Chondrocyte (in vitro differentiated cells): ENCODE data around the gene SMARCD3. TPM values are rescaled to one million over a fixed set of nuclear protein-coding genes. Genes with fewer than 3 reads are reported as not detected.

Experiments
- DNase-seq: peaks from one replicate; pipeline ENCODE4 v3.0.0; 2021; ENCODE audit warnings: mixed read lengths, low spot score
- H3K27ac Mint-ChIP-seq: one replicate; pipeline ENCODE4 v1.8.0; 2021; ENCODE audit warnings: mild to moderate bottlenecking, moderate library complexity, mixed read lengths; ENCODE audit not compliant: unreplicated experiment
- H3K27me3 Mint-ChIP-seq: 2 replicates; pipeline ENCODE4 v1.8.0; 2021; ENCODE audit warnings: low read depth, mixed read lengths
- H3K36me3 Mint-ChIP-seq: 2 replicates; pipeline ENCODE4 v1.8.0; 2021; ENCODE audit warnings: low read depth, mixed read lengths
- H3K4me1 Mint-ChIP-seq: 2 replicates; pipeline ENCODE4 v1.8.0; 2021; ENCODE audit warnings: low read depth, mild to moderate bottlenecking, mixed read lengths
- H3K4me3 Mint-ChIP-seq: one replicate; pipeline ENCODE4 v1.8.0; 2021; ENCODE audit warnings: mild to moderate bottlenecking, moderate library complexity, mixed read lengths; ENCODE audit not compliant: unreplicated experiment
- H3K9me3 Mint-ChIP-seq: 2 replicates; pipeline ENCODE4 v1.8.0; 2021; ENCODE audit warnings: low read depth, mixed read lengths
- total RNA-seq: library from RNA; stranded (reverse); gene quantifications from 3 replicates; pipeline ENCODE4 v1.2.1, GENCODE V29; 2021
- TF ChIP-seq, protein P1 (sequence below): fragments of 200-600 bp; sonication (generic); IDR thresholded peaks from 2 replicates; pipeline ENCODE4 v1.5.0; 2021; ENCODE audit warnings: antibody characterized with exemption, mild to moderate bottlenecking, moderate library complexity

SMARCD3 gene
- total RNA-seq, 1 donor from 2014 or later = 120 TPM

DNA sequence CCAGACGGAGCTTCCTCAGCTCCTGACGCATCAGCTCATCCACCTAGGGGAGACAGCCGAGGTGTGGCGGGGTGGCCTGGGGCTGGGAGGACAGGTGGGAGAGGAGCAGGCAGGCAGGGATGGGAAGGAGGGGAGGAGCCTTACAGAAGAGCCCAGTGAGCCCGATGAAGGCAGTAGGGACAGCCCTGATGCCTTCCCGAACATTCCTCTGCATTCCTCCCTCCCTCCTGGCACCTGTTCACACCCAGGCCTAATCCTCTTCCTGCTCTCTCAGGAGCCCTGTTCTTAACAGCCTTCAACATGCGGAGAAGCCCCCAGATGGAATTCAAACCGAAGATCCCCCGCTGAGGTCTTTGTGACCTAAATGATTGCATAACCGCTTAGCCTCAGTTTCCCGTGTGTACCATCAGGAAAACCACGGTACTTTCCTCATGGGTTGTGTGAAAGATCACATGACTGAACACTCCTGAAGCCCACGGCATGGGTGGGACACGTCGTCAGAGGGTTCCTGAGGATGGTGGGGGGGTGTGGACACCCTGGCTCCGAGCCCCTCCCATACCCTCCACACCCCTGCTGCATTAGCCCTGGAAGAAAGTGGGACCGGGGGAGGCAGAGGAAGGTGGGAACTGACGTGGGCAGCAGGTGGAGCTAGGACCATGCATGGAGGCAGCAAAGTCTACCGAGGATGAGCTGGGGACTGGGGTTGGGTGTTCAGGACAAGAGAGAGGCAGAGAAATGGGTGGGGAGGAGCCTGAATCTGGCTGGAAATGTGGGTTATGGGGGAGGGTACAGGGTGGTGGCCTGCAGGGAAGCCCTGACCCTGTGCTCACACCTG, 52.7 kb downstream of the SMARCD3 start:
- no peaks in the 10 kb centered on the region for H3K9me3 Mint-ChIP-seq
- TF ChIP-seq, protein P1, sequence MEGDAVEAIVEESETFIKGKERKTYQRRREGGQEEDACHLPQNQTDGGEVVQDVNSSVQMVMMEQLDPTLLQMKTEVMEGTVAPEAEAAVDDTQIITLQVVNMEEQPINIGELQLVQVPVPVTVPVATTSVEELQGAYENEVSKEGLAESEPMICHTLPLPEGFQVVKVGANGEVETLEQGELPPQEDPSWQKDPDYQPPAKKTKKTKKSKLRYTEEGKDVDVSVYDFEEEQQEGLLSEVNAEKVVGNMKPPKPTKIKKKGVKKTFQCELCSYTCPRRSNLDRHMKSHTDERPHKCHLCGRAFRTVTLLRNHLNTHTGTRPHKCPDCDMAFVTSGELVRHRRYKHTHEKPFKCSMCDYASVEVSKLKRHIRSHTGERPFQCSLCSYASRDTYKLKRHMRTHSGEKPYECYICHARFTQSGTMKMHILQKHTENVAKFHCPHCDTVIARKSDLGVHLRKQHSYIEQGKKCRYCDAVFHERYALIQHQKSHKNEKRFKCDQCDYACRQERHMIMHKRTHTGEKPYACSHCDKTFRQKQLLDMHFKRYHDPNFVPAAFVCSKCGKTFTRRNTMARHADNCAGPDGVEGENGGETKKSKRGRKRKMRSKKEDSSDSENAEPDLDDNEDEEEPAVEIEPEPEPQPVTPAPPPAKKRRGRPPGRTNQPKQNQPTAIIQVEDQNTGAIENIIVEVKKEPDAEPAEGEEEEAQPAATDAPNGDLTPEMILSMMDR = no peak
- peaks cover 18% of the 10 kb centered on the region for H3K27me3 Mint-ChIP-seq
- no peak for DNase-seq
- no peak overlapping the region for H3K4me3 Mint-ChIP-seq
- H3K36me3 Mint-ChIP-seq = no peaks in the 10 kb centered on the region
- no peak overlapping the region for H3K27ac Mint-ChIP-seq
- no peaks in the 10 kb centered on the region for H3K4me1 Mint-ChIP-seq

DNA sequence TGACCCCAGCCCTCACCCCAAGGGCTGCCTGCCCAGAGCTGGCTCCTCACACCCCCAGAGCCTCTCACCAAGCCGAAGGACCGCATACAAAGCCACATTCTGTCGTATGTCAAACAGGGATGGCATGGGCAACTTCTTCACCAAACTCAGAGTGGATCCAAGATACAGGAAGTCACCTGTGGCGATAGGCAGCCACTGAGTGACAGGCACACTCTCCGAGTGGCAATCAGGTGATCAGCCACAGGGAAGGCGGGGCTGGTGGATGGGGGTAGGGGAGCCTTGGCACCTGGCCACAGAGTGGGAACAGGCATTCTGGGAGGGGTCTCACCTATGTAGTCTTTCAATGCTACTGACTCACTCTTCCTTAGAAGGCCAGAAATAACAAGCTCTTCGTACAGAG, 54.3 kb downstream of the SMARCD3 start:
- Mint-ChIP-seq H3K9me3 (no peaks in the 10 kb centered on the region), H3K4me3 (no peak overlapping the region), H3K27ac (no peak overlapping the region), H3K27me3 (peaks cover 30% of the 10 kb centered on the region), H3K4me1 (no peaks in the 10 kb centered on the region), H3K36me3 (no peaks in the 10 kb centered on the region)
- no peak for DNase-seq
- TF ChIP-seq, protein P1 = no peak

DNA sequence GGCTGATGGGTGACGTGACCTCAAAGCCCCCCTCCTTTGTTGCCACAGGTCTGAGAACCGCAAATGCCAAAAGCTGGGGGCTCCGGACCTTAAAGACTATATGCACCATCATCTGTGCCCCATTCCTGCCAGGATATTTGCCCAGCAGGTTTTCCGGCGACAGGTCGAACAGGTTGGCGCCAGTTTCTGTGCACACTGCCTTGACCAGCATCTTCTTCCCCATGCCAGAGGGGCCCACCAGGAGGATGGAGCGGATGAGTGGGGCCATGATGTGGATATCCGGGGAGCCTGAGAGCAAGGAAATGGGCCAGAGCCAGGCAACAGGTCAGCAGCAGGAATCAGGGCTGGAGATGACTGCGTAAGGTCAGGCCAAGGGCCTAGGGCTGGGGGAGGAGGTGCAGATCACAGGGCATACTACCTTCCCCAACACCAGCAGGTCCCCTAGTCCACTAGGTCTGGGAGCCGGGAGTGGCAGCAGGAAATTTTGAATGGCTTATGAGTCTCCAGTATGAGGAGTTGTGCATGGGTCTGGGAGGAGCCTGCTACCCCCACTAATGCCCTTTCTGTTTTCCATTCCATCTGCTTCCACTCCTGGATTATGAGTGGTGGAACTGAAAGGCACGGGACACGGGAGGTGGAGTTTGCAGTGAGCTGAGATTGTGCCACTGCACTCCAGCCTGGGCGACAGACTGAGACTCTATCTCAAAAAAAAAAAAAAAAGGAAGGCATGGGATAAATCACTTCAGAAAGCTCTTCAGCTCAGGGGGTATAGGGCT, 55.1 kb downstream of the SMARCD3 start:
- peaks cover 33% of the 10 kb centered on the region for H3K27me3 Mint-ChIP-seq
- H3K4me1 Mint-ChIP-seq = no peaks in the 10 kb centered on the region
- no peak overlapping the region for H3K4me3 Mint-ChIP-seq
- no peaks in the 10 kb centered on the region for H3K9me3 Mint-ChIP-seq
- H3K27ac Mint-ChIP-seq = no peak overlapping the region
- no peaks in the 10 kb centered on the region for H3K36me3 Mint-ChIP-seq
- TF ChIP-seq, protein P1 = no peak
- no peak for DNase-seq

DNA sequence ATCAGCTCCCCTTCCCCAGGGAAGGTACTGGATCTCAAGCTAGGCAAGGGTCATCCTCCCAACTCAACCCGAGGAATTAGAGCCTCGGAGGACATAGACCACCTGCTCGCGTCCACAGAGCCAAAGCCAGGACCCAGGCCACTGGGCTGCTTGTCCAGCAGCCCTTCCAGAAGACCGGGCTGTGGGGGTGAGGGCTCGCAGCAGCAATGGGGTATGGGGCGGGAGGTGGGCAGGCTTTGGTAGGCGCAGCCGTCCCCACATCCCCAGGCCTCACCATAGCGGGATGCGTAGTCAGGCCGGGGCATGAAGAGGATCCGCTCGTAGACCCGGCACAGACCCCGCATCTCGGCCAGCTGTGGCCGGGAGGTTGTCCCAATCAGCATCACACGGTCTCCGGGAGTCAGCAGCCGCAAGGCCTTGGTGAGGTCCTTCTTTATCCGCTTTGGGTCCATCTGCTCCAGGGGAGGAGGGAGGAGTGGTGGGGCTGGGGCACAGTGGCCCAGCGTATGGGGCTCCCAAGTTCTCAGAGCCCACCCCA, 56.4 kb downstream of the SMARCD3 start:
- DNase-seq = no peak
- Mint-ChIP-seq H3K27ac (no peak overlapping the region), H3K36me3 (no peaks in the 10 kb centered on the region), H3K27me3 (peaks cover 37% of the 10 kb centered on the region), H3K4me1 (no peaks in the 10 kb centered on the region), H3K4me3 (no peak overlapping the region), H3K9me3 (no peaks in the 10 kb centered on the region)
- TF ChIP-seq, protein P1 = no peak

DNA sequence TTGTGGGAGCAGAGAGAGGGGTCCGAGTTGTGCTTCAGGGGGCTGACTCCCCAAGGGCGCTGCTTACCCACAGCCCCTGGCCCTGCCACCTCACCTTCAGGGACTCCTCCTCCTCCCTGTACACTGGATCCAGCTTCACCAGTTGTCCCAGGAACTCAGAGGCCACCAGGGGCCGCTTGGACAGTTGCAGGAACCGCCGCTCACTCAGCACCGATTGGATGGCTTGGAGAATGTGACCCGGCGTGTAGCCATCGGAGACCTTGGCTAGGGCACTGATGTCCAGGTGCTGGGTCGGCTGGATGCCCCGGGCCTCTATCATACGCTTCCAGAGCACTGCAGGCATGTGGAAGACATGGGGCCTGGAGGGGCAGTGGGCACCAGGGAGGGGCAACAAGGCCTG, 57.0 kb downstream of the SMARCD3 start:
- H3K4me1 Mint-ChIP-seq = no peaks in the 10 kb centered on the region
- no peaks in the 10 kb centered on the region for H3K9me3 Mint-ChIP-seq
- H3K27ac Mint-ChIP-seq = no peak overlapping the region
- peaks cover 41% of the 10 kb centered on the region for H3K27me3 Mint-ChIP-seq
- no peaks in the 10 kb centered on the region for H3K36me3 Mint-ChIP-seq
- H3K4me3 Mint-ChIP-seq = no peak overlapping the region
- no peak for DNase-seq
- TF ChIP-seq, protein P1 = no peak
